Measurements from ENCODE around the gene NHEJ1. TPM values are rescaled to one million over a fixed set of nuclear protein-coding genes. Genes with fewer than 3 reads are reported as not detected.

The NHEJ1 gene
- total and polyA plus RNA-seq, 12 donors = 3.8 to 12.0 (median 7.1) TPM

DNA sequence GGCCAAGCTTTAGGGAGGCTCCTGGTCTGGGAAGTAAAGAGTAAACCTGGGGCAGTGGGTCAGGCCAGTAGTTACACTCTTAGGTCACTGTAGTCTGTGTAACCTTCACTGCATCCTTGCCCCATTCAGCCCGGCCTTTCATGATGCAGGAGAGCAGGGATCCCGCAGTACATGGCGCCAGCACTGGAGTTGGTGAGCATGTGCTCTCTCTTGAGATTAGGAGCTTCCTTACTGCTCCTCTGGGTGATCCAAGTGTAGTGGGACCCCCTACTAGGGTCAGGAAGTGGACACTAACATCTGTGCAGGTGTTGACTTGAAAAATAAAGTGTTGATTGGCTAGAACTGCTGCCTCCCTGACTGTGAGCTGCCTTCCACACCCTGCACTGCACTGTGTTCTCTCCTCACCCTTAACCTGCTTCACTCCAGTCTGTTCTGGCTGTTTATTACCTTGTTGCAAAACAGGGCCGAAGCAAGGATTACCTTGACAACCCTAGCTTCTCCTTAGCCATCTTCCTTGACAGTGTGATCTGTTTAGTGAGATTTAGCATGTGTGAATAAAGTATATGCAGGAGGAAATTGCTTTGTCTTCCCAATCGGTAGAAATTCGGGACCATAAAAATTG is 22.6 kb upstream of the NHEJ1 start:
- no peak for DNase-seq
- peaks cover 6 to 34% (median 17%) of the 10 kb centered on the region in 9 donors for H3K4me1 ChIP-seq
- intact Hi-C loops (cut with DNase I) = no loop called here
- no peak overlapping the region for H3K4me3 ChIP-seq
- no peak for ATAC-seq
- no peaks in the 10 kb centered on the region for H3K27me3 ChIP-seq
- H3K9me3 ChIP-seq = no peaks in the 10 kb centered on the region
- TF ChIP-seq, protein P1, sequence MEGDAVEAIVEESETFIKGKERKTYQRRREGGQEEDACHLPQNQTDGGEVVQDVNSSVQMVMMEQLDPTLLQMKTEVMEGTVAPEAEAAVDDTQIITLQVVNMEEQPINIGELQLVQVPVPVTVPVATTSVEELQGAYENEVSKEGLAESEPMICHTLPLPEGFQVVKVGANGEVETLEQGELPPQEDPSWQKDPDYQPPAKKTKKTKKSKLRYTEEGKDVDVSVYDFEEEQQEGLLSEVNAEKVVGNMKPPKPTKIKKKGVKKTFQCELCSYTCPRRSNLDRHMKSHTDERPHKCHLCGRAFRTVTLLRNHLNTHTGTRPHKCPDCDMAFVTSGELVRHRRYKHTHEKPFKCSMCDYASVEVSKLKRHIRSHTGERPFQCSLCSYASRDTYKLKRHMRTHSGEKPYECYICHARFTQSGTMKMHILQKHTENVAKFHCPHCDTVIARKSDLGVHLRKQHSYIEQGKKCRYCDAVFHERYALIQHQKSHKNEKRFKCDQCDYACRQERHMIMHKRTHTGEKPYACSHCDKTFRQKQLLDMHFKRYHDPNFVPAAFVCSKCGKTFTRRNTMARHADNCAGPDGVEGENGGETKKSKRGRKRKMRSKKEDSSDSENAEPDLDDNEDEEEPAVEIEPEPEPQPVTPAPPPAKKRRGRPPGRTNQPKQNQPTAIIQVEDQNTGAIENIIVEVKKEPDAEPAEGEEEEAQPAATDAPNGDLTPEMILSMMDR (IDR thresholded peaks at IDR 0.05) = no peak
- WGBS, 2 donors = 91 to 95% methylated on average over 6 of the region's 6 CpGs
- H3K36me3 ChIP-seq = peaks cover 0 to 68% (median 46%) of the 10 kb centered on the region in 9 donors
- no peak overlapping the region for H3K27ac ChIP-seq

DNA sequence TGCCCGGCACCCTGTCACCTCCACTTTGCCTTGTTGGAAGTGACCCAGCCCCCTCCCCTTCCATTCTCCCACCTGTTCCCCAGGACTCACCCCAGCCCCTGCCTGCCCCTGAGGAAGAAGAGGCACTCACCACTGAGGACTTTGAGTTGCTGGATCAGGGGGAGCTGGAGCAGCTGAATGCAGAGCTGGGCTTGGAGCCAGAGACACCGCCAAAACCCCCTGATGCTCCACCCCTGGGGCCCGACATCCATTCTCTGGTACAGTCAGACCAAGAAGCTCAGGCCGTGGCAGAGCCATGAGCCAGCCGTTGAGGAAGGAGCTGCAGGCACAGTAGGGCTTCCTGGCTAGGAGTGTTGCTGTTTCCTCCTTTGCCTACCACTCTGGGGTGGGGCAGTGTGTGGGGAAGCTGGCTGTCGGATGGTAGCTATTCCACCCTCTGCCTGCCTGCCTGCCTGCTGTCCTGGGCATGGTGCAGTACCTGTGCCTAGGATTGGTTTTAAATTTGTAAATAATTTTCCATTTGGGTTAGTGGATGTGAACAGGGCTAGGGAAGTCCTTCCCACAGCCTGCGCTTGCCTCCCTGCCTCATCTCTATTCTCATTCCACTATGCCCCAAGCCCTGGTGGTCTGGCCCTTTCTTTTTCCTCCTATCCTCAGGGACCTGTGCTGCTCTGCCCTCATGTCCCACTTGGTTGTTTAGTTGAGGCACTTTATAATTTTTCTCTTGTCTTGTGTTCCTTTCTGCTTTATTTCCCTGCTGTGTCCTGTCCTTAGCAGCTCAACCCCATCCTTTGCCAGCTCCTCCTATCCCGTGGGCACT is 21.9 kb upstream of the NHEJ1 start:
- Histone ChIP-seq H3K27ac (no peak overlapping the region), H3K27me3 (no peaks in the 10 kb centered on the region), H3K9me3 (no peaks in the 10 kb centered on the region), H3K4me3 (no peak overlapping the region), H3K36me3 (peaks cover 0 to 68% (median 46%) of the 10 kb centered on the region in 9 donors), H3K4me1 (peaks cover 6 to 34% (median 18%) of the 10 kb centered on the region in 9 donors)
- ATAC-seq (no peak), DNase-seq (no peak)
- TF ChIP-seq, protein P1 (IDR thresholded peaks at IDR 0.05) = no peak
- 74 to 75% methylated on average over 8 of the region's 8 CpGs for WGBS, 2 donors
- intact Hi-C loops (cut with DNase I) = no loop called here

DNA sequence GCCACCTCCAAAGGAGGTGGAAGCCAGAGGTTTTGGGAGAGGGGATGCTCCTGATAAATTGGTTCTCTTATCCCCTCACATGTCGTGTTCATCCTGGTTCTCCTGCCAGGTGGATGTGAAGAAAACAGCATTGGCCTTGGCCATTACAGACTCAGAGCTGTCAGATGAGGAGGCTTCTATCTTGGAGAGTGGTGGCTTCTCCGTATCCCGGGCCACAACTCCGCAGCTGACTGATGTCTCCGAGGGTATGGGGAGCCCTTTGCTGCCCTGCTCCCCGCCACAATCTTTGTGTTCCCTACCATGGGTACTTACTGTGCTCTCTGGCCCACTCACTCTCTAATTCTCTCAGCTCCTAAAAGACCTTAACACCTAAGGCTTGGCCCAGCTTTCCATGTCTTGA is 20.9 kb upstream of the NHEJ1 start:
- ATAC-seq (no peak), DNase-seq (no peak)
- H3K4me1 ChIP-seq = peaks cover 6 to 39% (median 19%) of the 10 kb centered on the region in 9 donors
- intact Hi-C loops (cut with DNase I) = no loop called here
- peaks cover 0 to 68% (median 46%) of the 10 kb centered on the region in 9 donors for H3K36me3 ChIP-seq
- WGBS, 2 donors = 94 to 95% methylated on average over 6 of the region's 6 CpGs
- H3K27ac ChIP-seq = no peak overlapping the region
- H3K4me3 ChIP-seq = no peak overlapping the region
- no peaks in the 10 kb centered on the region for H3K27me3 ChIP-seq
- TF ChIP-seq, protein P1 (IDR thresholded peaks at IDR 0.05) = no peak
- H3K9me3 ChIP-seq = no peaks in the 10 kb centered on the region

DNA sequence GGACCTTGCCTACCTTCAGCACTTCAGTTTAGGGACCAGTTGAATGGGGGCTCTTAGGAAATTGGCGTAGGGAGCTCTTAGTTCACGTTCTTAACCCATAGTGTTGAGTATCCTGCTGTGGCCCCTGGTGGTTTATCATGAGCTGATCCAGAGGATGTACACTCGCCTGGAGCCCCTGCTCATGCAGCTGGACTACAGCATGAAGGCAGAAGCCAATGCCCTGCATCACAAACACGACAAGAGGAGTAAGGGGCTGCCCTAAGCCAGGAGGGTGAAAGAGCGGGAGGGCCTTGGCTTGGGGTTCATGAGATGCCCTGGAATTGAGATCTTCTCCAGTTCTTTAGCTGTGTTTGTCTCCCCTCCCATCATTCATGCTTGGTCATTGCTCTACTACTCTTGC is 20.3 kb upstream of the NHEJ1 start:
- 88 to 91% methylated on average over 5 of the region's 5 CpGs for WGBS, 2 donors
- DNase-seq (no peak), ATAC-seq (no peak)
- Histone ChIP-seq H3K4me3 (no peak overlapping the region), H3K36me3 (peaks cover 0 to 68% (median 46%) of the 10 kb centered on the region in 9 donors), H3K27ac (no peak overlapping the region), H3K4me1 (peaks cover 6 to 43% (median 24%) of the 10 kb centered on the region in 9 donors), H3K9me3 (no peaks in the 10 kb centered on the region), H3K27me3 (no peaks in the 10 kb centered on the region)
- TF ChIP-seq, protein P1 (IDR thresholded peaks at IDR 0.05) = no peak
- intact Hi-C loops (cut with DNase I) = no loop called here

Data from heart right ventricle (tissue), 16 donors.